Peyer's patch (tissue), 4 donors: Measurements from ENCODE around the gene FAM78A.

Source experiments
- POLR2A ChIP-seq, 2 donors: fragments of 450-650 bp; IDR thresholded peaks; one replicate each; pipeline ENCODE4 v1.5.1; 2017; ENCODE audit warnings: antibody characterized with exemption in 2 of 2, mild to moderate bottlenecking in 2 of 2, moderate library complexity in 2 of 2
- TF ChIP-seq, protein P1 (sequence below), 6 experiments: fragments of 450-650 bp in 4 of 6; fragments of 200-600 bp in 2 of 6; sonication (generic) in 1 of 6; IDR thresholded peaks; one replicate each; pipeline ENCODE4 v1.5.1; 2017 to 2019; ENCODE audit warnings: antibody characterized with exemption in 6 of 6, mild to moderate bottlenecking in 3 of 6, moderate library complexity in 1 of 6

GRCh38 chr9:131258698-131259431 lies 17.4 kb downstream of the FAM78A start:
- TF ChIP-seq, protein P1, sequence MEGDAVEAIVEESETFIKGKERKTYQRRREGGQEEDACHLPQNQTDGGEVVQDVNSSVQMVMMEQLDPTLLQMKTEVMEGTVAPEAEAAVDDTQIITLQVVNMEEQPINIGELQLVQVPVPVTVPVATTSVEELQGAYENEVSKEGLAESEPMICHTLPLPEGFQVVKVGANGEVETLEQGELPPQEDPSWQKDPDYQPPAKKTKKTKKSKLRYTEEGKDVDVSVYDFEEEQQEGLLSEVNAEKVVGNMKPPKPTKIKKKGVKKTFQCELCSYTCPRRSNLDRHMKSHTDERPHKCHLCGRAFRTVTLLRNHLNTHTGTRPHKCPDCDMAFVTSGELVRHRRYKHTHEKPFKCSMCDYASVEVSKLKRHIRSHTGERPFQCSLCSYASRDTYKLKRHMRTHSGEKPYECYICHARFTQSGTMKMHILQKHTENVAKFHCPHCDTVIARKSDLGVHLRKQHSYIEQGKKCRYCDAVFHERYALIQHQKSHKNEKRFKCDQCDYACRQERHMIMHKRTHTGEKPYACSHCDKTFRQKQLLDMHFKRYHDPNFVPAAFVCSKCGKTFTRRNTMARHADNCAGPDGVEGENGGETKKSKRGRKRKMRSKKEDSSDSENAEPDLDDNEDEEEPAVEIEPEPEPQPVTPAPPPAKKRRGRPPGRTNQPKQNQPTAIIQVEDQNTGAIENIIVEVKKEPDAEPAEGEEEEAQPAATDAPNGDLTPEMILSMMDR (IDR thresholded peaks at IDR 0.05), result no peak
- no peak for TF ChIP-seq POLR2A (IDR thresholded peaks at IDR 0.05)
